K562 (cell line): ENCODE results near the gene LTN1. TPM values are rescaled to one million over a fixed set of nuclear protein-coding genes. Genes with fewer than 3 reads are reported as not detected.

ENCODE experiments used
- ATAC-seq: fragments of 200-7000 bp; cut with Tn5 transposase; 3 replicates; pipeline ENCODE4 v1.9.1; 2020; ENCODE audit warnings: moderate library complexity
- BruUV-seq: library from RNA; stranded (reverse); fragments of 400-500 nt; replicated peaks from 2 replicates; lab custom pipeline; 2021; lab: Mats Ljungman, UMichigan
- CTCF ChIA-PET: fragments of 300-600 bp; formaldehyde crosslinking; extraction: SDS; loops from one replicate; lab custom pipeline; 2021; ENCODE audit warnings: low intra/inter-chr PET ratio; lab: Yijun Ruan, JAX
- POLR2A ChIA-PET: fragments of 300-600, 350-650 bp; sonication (Branson Sonifier 250); formaldehyde crosslinking; extraction: SDS; loops from one replicate; lab custom pipeline; 2021; ENCODE audit warnings: antibody characterized with exemption, inconsistent platforms; lab: Yijun Ruan, JAX
- DNase-seq, 4 experiments: peaks; one replicate each; pipeline versions ENCODE4 v3.0.0 to v3.0.0-alpha.2; 2011 to 2018; ENCODE audit warnings: low spot score in 3 of 4, mixed read lengths in 3 of 4; ENCODE audit errors: extremely low read depth in 1 of 4
- FAIRE-seq: peaks from 2 replicates; lab custom pipeline; 2011; peaks lifted over from hg19 to GRCh38; lab: Jason Lieb, UNC
- H2AFZ ChIP-seq: 2 replicates; pipeline ENCODE4 v1.6.0; 2011; ENCODE audit warnings: low read depth, low read length, control low read depth, inconsistent platforms
- H3K27ac ChIP-seq: fragments of 200-600 bp; 3 replicates; pipeline ENCODE4 v1.8.0; 2011; ENCODE audit warnings: low read depth, mild to moderate bottlenecking, control low read depth, inconsistent platforms, low read length, moderate library complexity, mixed read lengths; ENCODE audit errors: extremely low read depth
- H3K27me3 ChIP-seq, 2 experiments: fragments of 300-600 bp in 1 of 2; 2 replicates in 1 of 2; 3 replicates in 1 of 2; pipeline versions ENCODE4 v1.6.0 to v1.8.0; 2011; ENCODE audit warnings: inconsistent platforms in 2 of 2, low read length in 2 of 2, mild to moderate bottlenecking in 1 of 2, mixed read lengths in 1 of 2, moderate library complexity in 1 of 2; ENCODE audit not compliant: control insufficient read depth in 2 of 2, insufficient read depth in 2 of 2
- H3K36me3 ChIP-seq: fragments of 300-600 bp; 3 replicates; pipeline ENCODE4 v1.8.0; 2011; ENCODE audit warnings: mild to moderate bottlenecking, low read length, inconsistent platforms; ENCODE audit not compliant: control insufficient read depth, insufficient read depth
- H3K4me1 ChIP-seq, 2 experiments: fragments of 200-600 bp in 1 of 2; replicated peaks in 1 of 2; 2 replicates in 1 of 2; 3 replicates in 1 of 2; pipeline versions ENCODE4 v1.5.1 to v1.8.0; 2011; ENCODE audit warnings: inconsistent platforms in 2 of 2, low read length in 2 of 2, mild to moderate bottlenecking in 1 of 2, mixed read lengths in 1 of 2, moderate library complexity in 1 of 2; ENCODE audit not compliant: control insufficient read depth in 2 of 2, insufficient read depth in 2 of 2
- H3K4me2 ChIP-seq: 2 replicates; pipeline ENCODE4 v1.6.1; 2011; ENCODE audit warnings: low read length, control low read depth, inconsistent platforms, mixed read lengths; ENCODE audit not compliant: insufficient read depth
- H3K4me3 ChIP-seq: fragments of 200-600 bp; sonication (generic), shearing (Covaris generic); 2 replicates; pipeline ENCODE4 v1.5.1; 2016; ENCODE audit warnings: control low read depth, inconsistent platforms
- H3K79me2 ChIP-seq: fragments of 200-600 bp; 3 replicates; pipeline ENCODE4 v1.8.0; 2011; ENCODE audit warnings: low read length, inconsistent platforms; ENCODE audit not compliant: control insufficient read depth, insufficient read depth
- H3K9ac ChIP-seq, 2 experiments: 2 replicates each; pipeline versions ENCODE4 v1.6.0 to v1.6.1; 2011; ENCODE audit warnings: low read depth in 2 of 2, low read length in 2 of 2, control low read depth in 1 of 2, inconsistent platforms in 1 of 2, mild to moderate bottlenecking in 1 of 2, mixed read lengths in 1 of 2; ENCODE audit not compliant: insufficient read depth in 1 of 2
- H3K9me1 ChIP-seq: one replicate; pipeline ENCODE4 v1.6.0; 2011; ENCODE audit warnings: inconsistent platforms, mild to moderate bottlenecking, low read length, moderate library complexity; ENCODE audit not compliant: control insufficient read depth, insufficient read depth
- H3K9me3 ChIP-seq: replicated peaks from 2 replicates; pipeline ENCODE4 v1.5.1; 2011; ENCODE audit warnings: low read depth, low read length, inconsistent platforms; ENCODE audit not compliant: control insufficient read depth, insufficient read depth
- H4K20me1 ChIP-seq: replicated peaks from 2 replicates; pipeline ENCODE4 v1.6.1; 2011; ENCODE audit warnings: low read length, inconsistent platforms, mixed read lengths; ENCODE audit not compliant: control insufficient read depth, insufficient read depth
- CHCHD3 ChIP-seq: fragments of 250-450 bp; sonication (Bioruptor Pico); IDR thresholded peaks from 2 replicates; pipeline ENCODE4 v2.1.2; 2022; ENCODE audit warnings: mild to moderate bottlenecking
- DPF2 ChIP-seq: fragments of 450-650 bp; IDR thresholded peaks from 2 replicates; pipeline ENCODE4 v1.6.1; 2016
- ETV1 ChIP-seq: fragments of 450-650 bp; conservative IDR thresholded peaks from 2 replicates; pipeline ENCODE4 v1.6.1; 2016; ENCODE audit warnings: missing genetic modification characterization, control low read depth, low read depth, missing compliant biosample characterization
- LEF1 ChIP-seq: fragments of 450-650 bp; IDR thresholded peaks from 2 replicates; pipeline ENCODE4 v1.6.1; 2016; ENCODE audit warnings: mild to moderate bottlenecking
- MIER1 ChIP-seq: fragments of 450-650 bp; IDR thresholded peaks from 2 replicates; pipeline ENCODE4 v1.6.1; 2016; ENCODE audit warnings: antibody characterized with exemption, mild to moderate bottlenecking, low read depth
- PREB ChIP-seq: sonication (generic); formaldehyde crosslinking; IDR thresholded peaks from 2 replicates; pipeline ENCODE4 v1.8.1; 2023; ENCODE audit warnings: mild to moderate bottlenecking, missing genetic modification reagents
- RAD51 ChIP-seq: fragments of 450-650 bp; IDR thresholded peaks from 2 replicates; pipeline ENCODE4 v1.7.1; 2016; ENCODE audit warnings: low read depth, mild to moderate bottlenecking, borderline replicate concordance
- SPI1 ChIP-seq: IDR thresholded peaks from 2 replicates; pipeline ENCODE4 v1.6.1; 2011; ENCODE audit warnings: low read depth, low read length, control low read depth, borderline replicate concordance
- SRSF9 ChIP-seq: fragments of 200-400 bp; formaldehyde crosslinking; IDR thresholded peaks from 2 replicates; pipeline ENCODE4 v1.6.1; 2017; ENCODE audit warnings: low read depth, low read length, borderline replicate concordance
- THAP7 ChIP-seq: fragments of 250-450 bp; sonication (Bioruptor Pico); IDR thresholded peaks from 2 replicates; pipeline ENCODE4 v1.5.0; 2021
- ZKSCAN8 ChIP-seq: fragments of 200-800 bp; sonication (Bioruptor generic); IDR thresholded peaks from 2 replicates; pipeline ENCODE4 v1.6.1; 2016; ENCODE audit warnings: missing genetic modification characterization, missing compliant biosample characterization
- ZNF431 ChIP-seq: sonication (generic); formaldehyde crosslinking; IDR thresholded peaks from 2 replicates; pipeline ENCODE4 v1.8.0; 2022; ENCODE audit warnings: mild to moderate bottlenecking, missing genetic modification reagents
- WGBS: fragments of 100-300 bp; shearing (Covaris generic); methylation state at CpG from one replicate; pipeline ENCODE4 v1.1.6; 2016; ENCODE audit warnings: low coverage, mixed read lengths; ENCODE audit not compliant: insufficient coverage; ENCODE audit errors: missing lambda C conversion rate; 5-methylcytosine and 5-hydroxymethylcytosine counted together
- in situ Hi-C: fragments of 300-500 bp; cut with MboI; formaldehyde crosslinking; loops from 4 replicates; pipeline ENCODE4 v1.15.0; 2018; ENCODE audit warnings: inconsistent platforms, mixed read lengths
- intact Hi-C: fragments of 100-400 bp; cut with micrococcal nuclease; formaldehyde crosslinking; loops from 2 replicates; pipeline ENCODE4 v1.14.2; 2022
- polyA plus RNA-seq, 8 experiments: library from polyadenylated mRNA; depleted of rRNA in 4 of 8; stranded (reverse) in 5 of 8; unstranded in 3 of 8; fragments of >200 nt; fragmentation: Nextera tagmentation in 2 of 8; fragmentation: Illumina TruSeq in 1 of 8; extraction: Ambion mirVana in 2 of 8; extraction: Trizol in 1 of 8; gene quantifications; 2 replicates each; pipeline versions ENCODE4 v1.2.1 to v1.2.3, GENCODE V29; 2011 to 2014; ENCODE audit warnings: inconsistent platforms in 1 of 8, missing spikeins in 1 of 8
- total RNA-seq, 7 experiments: library from RNA; depleted of rRNA in 6 of 7; stranded (reverse); fragments of >200 nt in 6 of 7; fragmentation: Illumina TruSeq in 2 of 7; extraction: Trizol in 2 of 7; gene quantifications; 2 replicates each; pipeline versions ENCODE4 v1.2.1 to v1.2.3, GENCODE V29; 2011 to 2021; ENCODE audit warnings: low replicate concordance in 1 of 7
- TF ChIP-seq, protein P1 (sequence below): fragments of 250-450 bp; sonication (Bioruptor Pico); IDR thresholded peaks from 2 replicates; pipeline ENCODE4 v1.5.0; 2021; ENCODE audit warnings: mild to moderate bottlenecking, moderate library complexity

The LTN1 gene
- total and polyA plus RNA-seq, 9 of the 15 experiments (the other 6 are each of a cell fraction or from before 2014, with no cell fraction given): 15.7 to 49.6 (median 28.7) TPM

GRCh38 chr21:28884481-28884880 lies 108.2 kb downstream of the LTN1 start:
- in situ Hi-C loops: no loop called here
- peak; percentile 32 for FAIRE-seq
- H3K4me2 ChIP-seq: peak overlapping the region; percentile 87

More at GRCh38 chr21:28884481-28884880, 108.2 kb downstream of the LTN1 start:
- Histone ChIP-seq H3K36me3 (peaks cover 20% of the 10 kb centered on the region; the same call in 2 of the 3 replicates), H3K4me3 (peak overlapping the region; percentile 48), H3K79me2 (peaks cover 15% of the 10 kb centered on the region), H3K9me1 (no peaks in the 10 kb centered on the region), H3K27me3 (peaks cover 0 to 4% of the 10 kb centered on the region in 2 experiments; a peak in 1 of 5 replicates), H2AFZ (peak overlapping the region; percentile 98), H3K9ac (peak overlapping the region; percentile 85 to 95), H4K20me1 (no peaks in the 10 kb centered on the region), H3K4me1 (peaks cover 5 to 7% of the 10 kb centered on the region in 2 experiments; a peak in 3 of 5 replicates), H3K9me3 (no peaks in the 10 kb centered on the region), H3K27ac (peak overlapping the region; percentile 95)
- DNase-seq: peak in 2 of 4 experiments; percentile 39 to 52
- 3% methylated on average over 3 of the region's 3 CpGs for WGBS
- ChIA-PET POLR2A (interaction anchor here (0.7 to 2.6 kb wide), 7 partner anchors 9 to 140 kb away, joined by 3 to 15 read pairs (median 4); partner anchors contain the start of gene USP16), CTCF (no interaction called here)
- TF ChIP-seq SPI1 (peak; percentile 52; the same call in 1 of the 2 replicates), MIER1 (0 out of 2 replicates have a peak, but pooled peaks have one; percentile 10), DPF2 (peak; percentile 33; the same call in 1 of the 2 replicates), PREB (CRISPR knock-in tag) (no peak), ZKSCAN8 (CRISPR knock-in tag) (0 out of 2 replicates have a peak, but pooled peaks have one; percentile 44), LEF1 (0 out of 2 replicates have a peak, but pooled peaks have one; percentile 7), ZNF431 (CRISPR knock-in tag) (no peak), THAP7 (CRISPR knock-in tag) (no peak), ETV1 (tag) (0 out of 2 replicates have a peak, but pooled peaks have one; percentile 19), RAD51 (no peak), CHCHD3 (peak; percentile 88; the same call in 1 of the 2 replicates), SRSF9 (no peak)
- TF ChIP-seq, protein P1, sequence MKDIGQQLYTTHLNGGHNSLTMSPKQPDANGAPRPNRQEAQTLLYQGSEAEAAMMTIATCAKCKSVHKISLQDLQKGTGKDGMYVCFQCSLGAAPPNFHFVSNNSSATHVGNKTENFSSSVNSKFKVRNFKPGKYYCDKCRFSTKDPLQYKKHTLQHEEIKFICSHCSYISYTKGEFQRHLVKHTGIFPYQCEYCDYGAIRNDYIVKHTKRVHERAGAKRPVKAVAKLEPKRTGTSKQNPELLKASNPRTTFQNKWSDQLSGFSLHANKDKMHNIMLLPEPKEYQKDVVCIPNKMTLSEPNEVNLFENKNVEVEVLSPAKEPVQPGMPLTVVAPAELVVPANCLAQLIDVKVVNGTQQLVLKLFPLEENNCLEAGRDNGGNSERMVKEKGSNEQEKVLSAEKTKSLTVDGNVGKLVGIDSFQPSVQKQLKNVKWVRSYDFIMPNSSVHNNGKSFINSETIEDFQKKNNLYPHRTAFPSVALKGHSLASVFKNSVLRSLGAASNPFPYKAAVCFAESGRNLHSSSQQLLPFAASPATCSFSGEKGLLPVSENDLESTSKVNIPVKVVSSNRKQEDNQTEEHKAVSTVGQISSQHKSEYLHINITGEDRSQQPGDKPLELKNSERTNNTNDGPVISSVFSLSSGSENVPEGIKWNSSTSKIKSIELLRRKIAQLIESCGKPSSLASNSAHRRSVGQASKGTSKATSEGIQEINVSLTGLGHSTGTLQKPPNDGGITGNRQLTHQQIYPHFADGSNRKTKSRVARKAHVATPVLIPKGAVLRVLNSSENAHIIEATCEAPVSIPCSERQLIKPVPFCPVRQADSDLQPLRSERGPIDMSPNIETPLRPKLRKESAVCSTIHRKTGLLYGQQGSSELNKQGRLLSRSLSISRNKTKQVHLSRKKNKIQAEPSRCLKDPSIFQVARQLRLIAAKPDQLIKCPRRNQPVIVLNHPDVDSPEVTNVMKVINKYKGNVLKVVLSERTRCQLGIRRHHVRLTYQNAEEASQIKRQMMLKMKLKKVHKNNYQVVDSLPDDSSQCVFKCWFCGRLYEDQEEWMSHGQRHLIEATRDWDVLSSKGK (CRISPR knock-in tag): 0 out of 2 replicates have a peak, but pooled peaks have one; percentile 20
- peak; percentile 72 for ATAC-seq
- intact Hi-C loops: no loop called here
- no TSS peak for BruUV-seq
